ENCODE measurements around the gene DRAM2. TPM values are rescaled to one million over a fixed set of nuclear protein-coding genes. Genes with fewer than 3 reads are reported as not detected.

DRAM2 gene
- polyA plus RNA-seq, 1 of the 3 experiments (the other 2 are of a cell fraction), result 19.2 TPM

GRCh38 chr1:111145963-111146768, 6.3 kb upstream of the DRAM2 start:
- TF ChIP-seq ZBTB33 (IDR thresholded peaks at IDR 0.05; ENCODE audit: borderline replicate concordance, low read depth), result no peak
- TF ChIP-seq PBX3 (IDR thresholded peaks at IDR 0.05), result no peak
- TF ChIP-seq NFIC (IDR thresholded peaks at IDR 0.05; ENCODE audit: borderline replicate concordance), result no peak
- TF ChIP-seq IRF3 (IDR thresholded peaks at IDR 0.05; ENCODE audit: low read depth, low read length), result no peak
- no peak for TF ChIP-seq GATA2 (CRISPR knock-in tag; IDR thresholded peaks at IDR 0.05)
- TF ChIP-seq NRF1 (IDR thresholded peaks at IDR 0.05; ENCODE audit: low read depth, low read length), result no peak
- no peak for TF ChIP-seq TAF1 (IDR thresholded peaks at IDR 0.05; ENCODE audit: borderline replicate concordance, low read depth, low read length)
- TF ChIP-seq TEAD4 (IDR thresholded peaks at IDR 0.05; ENCODE audit: borderline replicate concordance, insufficient read depth), result no peak
- ChIA-PET POLR2A (no interaction called here), CTCF (interaction anchor here (0.6 kb wide), 1 partner anchor 42 kb away, joined by 4 read pairs; no protein-coding TSS in a partner anchor)
- Histone ChIP-seq H3K27me3 (ENCODE audit: insufficient read depth) (no peaks in the 10 kb centered on the region), H3F3A (replicated peaks; ENCODE audit: insufficient read depth) (no peaks in the 10 kb centered on the region), H3K4me3 (ENCODE audit: low read depth in 2 of 2, low read length in 1 of 2) (no peak overlapping the region), H2AFZ (ENCODE audit: low read depth) (no peak overlapping the region), H3K4me1 (ENCODE audit: control insufficient read depth in 1 of 2, insufficient read depth in 2 of 2, low read depth in 1 of 2, low read length in 1 of 2) (peaks cover under 1 to 24% of the 10 kb centered on the region in 2 experiments; a peak in 3 of 4 replicates), H3K27ac (ENCODE audit: low read depth in 2 of 2, low read length in 1 of 2) (no peak overlapping the region), H4K20me1 (ENCODE audit: insufficient read depth) (peaks cover 5% of the 10 kb centered on the region; the same call in 1 of the 2 replicates), H3K9me3 (no peaks in the 10 kb centered on the region), H3K79me2 (ENCODE audit: insufficient read depth) (peaks cover 92% of the 10 kb centered on the region), H3K9me2 (no peaks in the 10 kb centered on the region), H3K36me3 (replicated peaks in 1 of 2; ENCODE audit: control insufficient read depth in 1 of 2, insufficient read depth in 2 of 2, low read length in 1 of 2) (peaks cover 34 to 38% of the 10 kb centered on the region in 2 experiments), H3K9ac (no peak overlapping the region), H3K4me2 (no peak overlapping the region; the same call in 1 of the 2 replicates)
- no peak for DNase-seq

GRCh38 chr1:111145542-111145941, 5.6 kb upstream of the DRAM2 start:
- Histone ChIP-seq H3F3A (replicated peaks; ENCODE audit: insufficient read depth) (no peaks in the 10 kb centered on the region), H3K79me2 (ENCODE audit: insufficient read depth) (peaks cover 93% of the 10 kb centered on the region), H3K27me3 (ENCODE audit: insufficient read depth) (no peaks in the 10 kb centered on the region), H3K4me2 (no peak overlapping the region), H3K36me3 (replicated peaks in 1 of 2; ENCODE audit: control insufficient read depth in 1 of 2, insufficient read depth in 2 of 2, low read length in 1 of 2) (peaks cover 31 to 34% of the 10 kb centered on the region in 2 experiments), H2AFZ (ENCODE audit: low read depth) (no peak overlapping the region), H3K9me2 (no peaks in the 10 kb centered on the region), H3K9ac (no peak overlapping the region), H3K9me3 (no peaks in the 10 kb centered on the region), H3K4me3 (ENCODE audit: low read depth in 2 of 2, low read length in 1 of 2) (no peak overlapping the region), H3K4me1 (ENCODE audit: control insufficient read depth in 1 of 2, insufficient read depth in 2 of 2, low read depth in 1 of 2, low read length in 1 of 2) (peaks cover 5 to 25% of the 10 kb centered on the region in 2 experiments; a peak in 3 of 4 replicates), H3K27ac (ENCODE audit: low read depth in 2 of 2, low read length in 1 of 2) (no peak overlapping the region), H4K20me1 (ENCODE audit: insufficient read depth) (peaks cover 5% of the 10 kb centered on the region; the same call in 1 of the 2 replicates)
- no peak for DNase-seq
- WGBS (ENCODE audit: low lambda C conversion rate), result 92% methylated on average over 2 of the region's 2 CpGs
- ChIA-PET CTCF (interaction anchor here (0.6 kb wide), 1 partner anchor 42 kb away, joined by 4 read pairs; no protein-coding TSS in a partner anchor), POLR2A (no interaction called here)
- TF ChIP-seq IRF3 (IDR thresholded peaks at IDR 0.05; ENCODE audit: low read depth, low read length) (no peak), ELF1 (IDR thresholded peaks at IDR 0.05) (no peak), USF1 (IDR thresholded peaks at IDR 0.05; ENCODE audit: borderline replicate concordance, low read depth) (no peak), FOSL2 (IDR thresholded peaks at IDR 0.05; ENCODE audit: borderline replicate concordance, low read depth) (no peak), POLR2AphosphoS5 (IDR thresholded peaks at IDR 0.05; ENCODE audit: low read depth, low read length) (no peak)

Data from SK-N-SH (cell line).